Measurements from ENCODE around the gene ACADSB.

ACADSB gene

DNA sequence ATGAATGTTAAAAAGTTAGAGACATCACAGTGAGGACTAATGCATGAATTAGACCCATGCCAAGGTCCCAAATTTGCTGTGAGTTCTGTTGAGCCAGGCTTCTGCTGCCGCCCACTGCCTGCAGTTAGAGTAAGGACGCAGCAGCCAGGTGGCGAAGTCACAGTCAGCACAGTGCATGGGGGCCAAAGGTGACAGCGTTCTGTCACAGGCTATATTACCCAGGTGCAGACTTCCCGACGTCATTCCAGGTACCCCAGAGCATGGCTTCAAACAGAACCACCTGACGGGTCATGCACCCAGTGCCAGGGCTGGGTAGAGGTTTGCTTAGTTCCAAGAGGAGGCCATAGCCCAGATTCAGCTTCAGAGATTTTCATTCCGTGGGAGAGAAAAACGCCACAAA lies 93.1 kb downstream of the ACADSB start:
- Histone ChIP-seq H3K36me3 (ENCODE audit: insufficient read depth, low read length) (no peaks in the 10 kb centered on the region), H3K4me3 (ENCODE audit: low read length) (no peak overlapping the region), H3K4me1 (ENCODE audit: insufficient read depth, low read length) (peaks cover 2% of the 10 kb centered on the region; the same call in 1 of the 2 replicates), H3K27ac (ENCODE audit: low read depth, low read length) (no peak overlapping the region), H3K9ac (ENCODE audit: low read depth, low read length) (no peak overlapping the region), H3K27me3 (ENCODE audit: insufficient read depth, low read length) (no peaks in the 10 kb centered on the region), H3K9me3 (ENCODE audit: insufficient read depth, low read depth, low read length) (no peaks in the 10 kb centered on the region)
- 74% methylated on average over 9 of the region's 9 CpGs for WGBS

DNA sequence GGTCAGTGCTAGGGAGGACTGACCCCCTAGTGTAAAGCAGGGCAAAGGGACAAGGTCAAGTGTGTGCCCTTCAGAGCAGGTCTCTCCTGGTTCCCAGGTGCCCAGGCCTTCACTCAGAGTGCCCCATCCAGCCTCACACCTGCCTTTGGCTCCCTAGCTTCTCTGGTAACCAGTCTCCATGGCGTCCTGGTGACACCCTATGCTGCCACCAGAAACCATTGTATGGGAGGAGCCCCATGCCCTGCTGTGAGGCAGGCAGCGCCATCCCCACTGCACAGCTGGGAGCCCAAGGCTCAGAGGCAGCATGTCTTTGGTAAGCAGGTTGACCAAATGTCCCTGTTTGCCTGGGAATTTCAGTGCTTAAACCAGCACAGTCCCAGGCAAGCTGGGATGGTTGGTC lies 93.9 kb downstream of the ACADSB start:
- WGBS: 53% methylated on average over 2 of the region's 2 CpGs
- Histone ChIP-seq H3K27me3 (ENCODE audit: insufficient read depth, low read length) (no peaks in the 10 kb centered on the region), H3K9ac (ENCODE audit: low read depth, low read length) (no peak overlapping the region), H3K36me3 (ENCODE audit: insufficient read depth, low read length) (no peaks in the 10 kb centered on the region), H3K9me3 (ENCODE audit: insufficient read depth, low read depth, low read length) (no peaks in the 10 kb centered on the region), H3K4me3 (ENCODE audit: low read length) (no peak overlapping the region), H3K4me1 (ENCODE audit: insufficient read depth, low read length) (peaks cover 2% of the 10 kb centered on the region; the same call in 1 of the 2 replicates), H3K27ac (ENCODE audit: low read depth, low read length) (no peak overlapping the region)

DNA sequence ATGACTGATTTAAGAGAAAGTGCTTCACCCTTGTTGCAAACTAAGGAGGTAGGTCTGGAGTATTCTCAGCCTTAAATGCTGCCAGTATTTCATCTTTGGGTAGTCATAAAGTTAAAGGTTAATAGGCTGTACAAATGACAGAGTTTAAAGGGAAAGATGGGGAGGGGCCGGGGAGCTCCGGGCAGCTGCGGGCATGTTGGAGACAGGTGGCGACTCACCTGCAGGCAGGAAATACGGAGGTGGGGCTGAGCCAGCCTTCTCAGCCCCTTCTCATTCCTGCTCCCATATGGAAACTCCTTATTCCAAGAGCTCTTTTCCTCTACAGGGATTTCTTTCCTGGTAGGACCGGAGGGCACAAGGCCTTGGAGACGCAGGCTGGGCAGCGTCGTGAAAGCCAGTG lies 95.1 kb downstream of the ACADSB start:
- Histone ChIP-seq H3K9me3 (ENCODE audit: insufficient read depth, low read depth, low read length) (no peaks in the 10 kb centered on the region), H3K36me3 (ENCODE audit: insufficient read depth, low read length) (no peaks in the 10 kb centered on the region), H3K27me3 (ENCODE audit: insufficient read depth, low read length) (no peaks in the 10 kb centered on the region), H3K4me1 (ENCODE audit: insufficient read depth, low read length) (peaks cover 2% of the 10 kb centered on the region; the same call in 1 of the 2 replicates), H3K4me3 (ENCODE audit: low read length) (no peak overlapping the region), H3K9ac (ENCODE audit: low read depth, low read length) (no peak overlapping the region), H3K27ac (ENCODE audit: low read depth, low read length) (no peak overlapping the region)
- WGBS: 88% methylated on average over 9 of the region's 9 CpGs

Measured in HUES64 (cell line).